GM18517 (cell line): ENCODE data around the gene AK6.
"Not testable (repeated sequence)": the region's sequence is repeated elsewhere in the genome, so short reads cannot be mapped to it uniquely, and the experiment has no call there.

Source experiments
- ATAC-seq: cut with Tn5 transposase; IDR thresholded peaks from one replicate; pipeline ENCODE4 v1.9.1; 2021; ENCODE audit warnings: mild to moderate bottlenecking, moderate library complexity; ENCODE audit not compliant: unreplicated experiment

AK6 gene

GRCh38 chr5:69369340-69370121 lies at the start of gene AK6, which contains the start of the genes RAD17 and TAF9:
Gene AK6, minus strand, starts transcription at chr5:69369520. Its CDS starts 30 bp downstream, at chr5:69369490.
Gene RAD17, plus strand, starts transcription at chr5:69369818. Its CDS starts 2,391 bp downstream, at chr5:69372209.
Gene TAF9, minus strand, starts transcription at chr5:69369520. Its CDS starts 3,783 bp downstream, at chr5:69365737.
- ATAC-seq: peak; percentile 92

GRCh38 chr5:69418554-69418953 lies 49.2 kb upstream of the AK6 start:
- ATAC-seq: no peak

GRCh38 chr5:69416699-69417098 lies 47.4 kb upstream of the AK6 start:
- no peak for ATAC-seq

GRCh38 chr5:69416180-69416579 lies 46.9 kb upstream of the AK6 start:
- ATAC-seq: no peak

GRCh38 chr5:69415584-69415958 lies 46.3 kb upstream of the AK6 start:
- ATAC-seq: no peak

DNA sequence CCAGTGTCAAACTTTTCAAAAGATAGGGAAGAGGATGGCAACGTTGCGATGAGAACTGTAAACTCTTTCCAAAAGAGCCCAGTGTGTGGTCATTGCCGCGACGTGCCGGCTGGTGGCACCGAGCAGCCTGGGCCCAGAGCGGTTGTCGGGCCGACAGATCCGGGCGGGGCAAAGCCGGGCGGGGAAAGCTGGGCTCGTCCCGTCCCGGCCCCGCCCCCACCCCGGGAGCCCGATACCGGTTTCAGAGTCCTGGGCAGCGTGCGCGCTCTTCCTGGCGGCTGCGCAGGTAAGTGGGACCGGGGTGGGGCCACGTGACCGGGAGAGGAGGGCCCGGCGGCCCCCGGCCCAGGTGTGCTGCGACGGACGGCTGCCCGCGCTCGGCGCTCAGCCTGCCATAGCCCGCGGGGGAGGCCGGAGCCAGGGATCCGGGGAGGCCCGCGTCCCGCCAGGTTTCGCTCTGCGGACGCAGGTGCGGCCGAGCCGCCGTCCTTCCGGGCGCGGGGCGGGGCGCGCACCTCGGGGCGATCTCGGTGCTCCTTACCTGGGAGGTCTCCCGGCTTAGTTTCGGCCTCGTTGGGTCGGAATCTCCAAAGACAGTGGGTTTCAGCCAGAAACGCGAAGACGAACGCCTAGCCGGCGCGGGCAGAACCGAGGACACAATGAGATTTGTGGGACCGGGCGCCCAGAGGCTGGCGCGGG lies 45.7 kb upstream of the AK6 start, which contains the start of gene MARVELD2:
MARVELD2 (plus strand) TSS at position 232 of the 699 bp plus-strand sequence. CDS start 4,270 bp downstream, outside the sequence.
- ATAC-seq: peak; percentile 51

GRCh38 chr5:69404659-69405330 lies 35.5 kb upstream of the AK6 start:
- ATAC-seq: no peak

- no peak for ATAC-seq
Measured at GRCh38 chr5:69378376-69378775, 9.1 kb upstream of the AK6 start.

GRCh38 chr5:69374911-69375446 lies 5.7 kb upstream of the AK6 start:
- peak; percentile 81 for ATAC-seq

DNA sequence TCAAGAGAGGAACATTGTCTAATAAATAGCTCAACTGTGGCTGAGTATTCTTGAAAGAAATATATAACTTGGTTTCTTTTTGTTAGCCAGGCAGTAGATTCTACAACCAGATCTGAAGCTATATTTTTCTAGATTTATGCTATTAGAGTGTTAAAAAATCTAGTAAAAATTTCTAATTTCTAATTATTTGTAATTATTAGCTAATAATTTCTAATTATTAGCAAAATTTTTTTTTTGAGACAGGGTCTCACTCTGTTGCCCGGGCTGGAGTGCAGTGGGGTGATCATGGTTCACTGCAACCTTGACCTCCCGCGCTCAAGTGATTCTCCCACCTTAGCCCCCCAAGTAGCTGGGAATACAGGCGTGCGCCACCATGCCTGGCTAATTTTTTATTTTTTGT lies 3.1 kb upstream of the AK6 start:
- ATAC-seq: no peak

DNA sequence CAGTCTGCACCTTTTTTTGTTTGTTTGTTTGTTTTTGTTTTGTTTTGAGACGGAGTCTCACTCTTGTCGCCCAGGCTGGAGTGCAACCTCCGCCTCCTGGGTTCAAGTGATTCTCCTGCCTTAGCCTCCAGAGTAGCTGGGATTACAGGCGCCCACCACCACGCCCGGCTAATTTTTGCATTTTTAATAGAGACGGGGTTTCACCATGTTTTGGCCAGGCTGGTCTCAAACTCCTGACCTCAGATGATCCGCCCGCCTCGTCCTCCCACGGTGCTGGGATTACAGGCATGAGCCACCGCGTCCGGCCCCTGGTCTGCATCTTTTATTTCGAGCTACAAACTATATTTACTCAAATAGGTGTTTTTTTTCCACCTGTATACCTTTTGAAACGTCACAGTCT lies 1.0 kb upstream of the AK6 start:
- not testable (repeated sequence) for ATAC-seq

GRCh38 chr5:69368458-69369339 lies 621 bp downstream of the AK6 start:
- peak; percentile 16 for ATAC-seq

- ATAC-seq: no peak
Measured at GRCh38 chr5:69367697-69368279, 1.5 kb downstream of the AK6 start.

DNA sequence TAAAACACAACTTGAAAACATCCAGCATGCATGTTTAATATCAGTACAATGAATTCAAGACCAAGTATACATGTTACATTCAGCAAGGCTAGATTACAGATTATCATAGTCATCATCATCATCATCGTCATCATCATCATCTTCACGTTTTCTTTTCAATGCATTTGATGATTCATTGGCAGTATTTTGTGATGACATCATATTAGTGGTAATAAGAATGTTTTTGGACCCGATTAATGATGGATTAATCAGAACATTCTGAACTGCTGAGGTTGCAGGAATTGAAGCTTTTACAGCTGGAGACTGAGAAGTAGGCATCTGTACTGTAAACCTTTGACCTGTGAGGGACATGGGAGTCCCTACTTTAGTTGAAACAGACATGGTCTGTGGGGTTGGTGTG lies 4.5 kb downstream of the AK6 start:
- no peak for ATAC-seq

DNA sequence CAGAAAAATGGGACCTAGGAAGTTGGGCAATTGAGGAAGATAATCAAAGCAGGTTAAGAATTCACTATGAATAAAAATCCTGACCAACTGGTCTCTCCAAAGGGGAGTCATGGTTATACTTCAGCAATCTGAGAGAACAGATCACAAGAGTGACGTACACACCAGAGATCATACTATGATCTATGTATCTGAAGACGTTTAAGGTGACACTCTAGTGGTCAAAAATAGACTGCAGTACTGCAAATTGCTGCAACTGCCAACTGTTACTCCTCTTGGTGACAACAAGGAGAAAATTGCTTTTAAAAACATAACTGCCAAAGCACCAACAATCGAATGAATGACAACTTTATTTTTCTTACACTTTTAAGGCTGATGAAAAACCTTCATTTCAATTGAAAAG lies 4.9 kb downstream of the AK6 start:
- ATAC-seq: no peak

DNA sequence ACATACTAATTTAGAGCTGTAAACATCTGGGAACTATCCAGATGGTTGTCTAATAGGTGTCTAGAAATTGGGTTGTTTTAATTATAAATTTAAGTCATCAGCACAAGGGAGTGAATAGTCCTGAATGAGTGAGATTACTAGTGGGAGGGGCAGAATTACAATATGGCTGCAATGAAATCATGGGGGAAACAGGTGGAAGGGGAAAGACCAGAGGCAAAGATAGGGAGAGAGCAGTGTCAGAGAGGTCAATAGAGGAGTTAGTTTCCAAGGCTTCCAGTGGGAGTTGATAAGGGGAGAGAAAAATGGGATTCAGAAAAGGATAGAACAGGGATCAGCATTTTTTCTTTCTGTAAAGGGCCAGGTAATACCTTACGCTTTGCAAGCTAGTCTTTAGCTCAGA lies 8.9 kb downstream of the AK6 start:
- no peak for ATAC-seq

- no peak for ATAC-seq
Measured at GRCh38 chr5:69359699-69360098, 9.6 kb downstream of the AK6 start.

DNA sequence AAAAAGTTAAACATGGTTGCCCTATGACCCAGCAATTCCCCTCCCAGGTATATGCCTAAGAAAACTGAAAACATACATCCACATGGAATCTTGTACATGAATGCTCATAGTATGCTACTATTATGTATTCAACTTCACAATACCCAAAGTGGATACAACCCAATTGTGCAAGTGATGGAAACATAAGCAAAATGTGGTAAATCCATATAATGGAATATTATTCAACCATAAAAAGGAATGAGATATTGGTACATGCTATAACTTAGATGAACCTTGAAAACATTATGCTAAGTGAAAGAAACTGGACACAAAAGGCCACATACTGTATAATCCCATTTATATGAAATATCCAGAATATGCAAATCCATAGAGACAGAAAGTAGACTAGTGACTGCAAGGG lies 18.7 kb downstream of the AK6 start:
- no peak for ATAC-seq

GRCh38 chr5:69343083-69343482 lies 26.2 kb downstream of the AK6 start:
- ATAC-seq: no peak
